ENCODE data around the gene SUCLG2.

- TF ChIP-seq ZNF274 (IDR thresholded peaks at IDR 0.05; ENCODE audit: insufficient read depth, insufficient read length): no peak
- no peak for TF ChIP-seq ETV6 (conservative IDR thresholded peaks at IDR 0.05 in 1 of 2, IDR thresholded peaks at IDR 0.05 in 1 of 2; ENCODE audit: borderline replicate concordance in 1 of 2, low read depth in 1 of 2)
- no peak for TF ChIP-seq TAF1 (IDR thresholded peaks at IDR 0.05; ENCODE audit: borderline replicate concordance, low read depth, low read length)
- TF ChIP-seq CTCF (IDR thresholded peaks at IDR 0.05 in 2 of 3, conservative IDR thresholded peaks at IDR 0.05 in 1 of 3; ENCODE audit: control insufficient read depth in 2 of 3, extremely low read depth in 1 of 3, insufficient read depth in 1 of 3, low read depth in 3 of 3, low read length in 3 of 3): no peak
- no peak for TF ChIP-seq ZBED1 (IDR thresholded peaks at IDR 0.05; ENCODE audit: borderline replicate concordance)
- no peak for TF ChIP-seq SIN3A (IDR thresholded peaks at IDR 0.05; ENCODE audit: low read depth, low read length)
- TF ChIP-seq EP300 (IDR thresholded peaks at IDR 0.05; ENCODE audit: borderline replicate concordance in 1 of 2, control insufficient read depth in 1 of 2, low read depth in 2 of 2, low read length in 2 of 2): no peak
- TF ChIP-seq SREBF1 (IDR thresholded peaks at IDR 0.05; ENCODE audit: low read length): no peak
- TF ChIP-seq CHD2 (IDR thresholded peaks at IDR 0.05; ENCODE audit: borderline replicate concordance, low read depth, low read length): no peak
- TF ChIP-seq REST (IDR thresholded peaks at IDR 0.05; ENCODE audit: low read depth, low read length): no peak
Measured at GRCh38 chr3:67516496-67516895, 137.9 kb downstream of the SUCLG2 start.
